AG04449 (cell line): ENCODE data around the gene HES3.

Experiments
- CTCF ChIA-PET: fragments of 350-600 bp; formaldehyde crosslinking; extraction: SDS; loops from one replicate; lab custom pipeline; 2021; ENCODE audit warnings: antibody characterized with exemption; lab: Yijun Ruan, JAX
- POLR2A ChIA-PET: fragments of 400-600, 350-600 bp; formaldehyde crosslinking; extraction: SDS; loops from one replicate; lab custom pipeline; 2020; ENCODE audit warnings: antibody characterized with exemption, inconsistent platforms; lab: Yijun Ruan, JAX
- DNase-seq: peaks from one replicate; pipeline ENCODE4 v3.0.0-alpha.2; 2010; ENCODE audit warnings: low read depth, low spot score
- H3K4me3 ChIP-seq: 2 replicates; pipeline ENCODE4 v1.5.1; 2011; ENCODE audit warnings: low read depth, mild to moderate bottlenecking, control low read depth, low read length
- TF ChIP-seq, protein P1 (sequence below): IDR thresholded peaks from one replicate; pipeline ENCODE4 v1.5.1; 2011; ENCODE audit warnings: mild to moderate bottlenecking, moderate library complexity, low read length, control low read depth, inconsistent platforms; ENCODE audit not compliant: insufficient read depth; ENCODE audit errors: missing control alignments

The HES3 gene

GRCh38 chr1:6278263-6278662 lies 34.3 kb downstream of the HES3 start:
- ChIA-PET CTCF (interaction anchor here (9.9 kb wide), 1 partner anchor 31 kb away, joined by 54 read pairs; no protein-coding TSS in a partner anchor), POLR2A (no interaction called here)
- H3K4me3 ChIP-seq: no peak overlapping the region
- no peak for DNase-seq
- TF ChIP-seq, protein P1, sequence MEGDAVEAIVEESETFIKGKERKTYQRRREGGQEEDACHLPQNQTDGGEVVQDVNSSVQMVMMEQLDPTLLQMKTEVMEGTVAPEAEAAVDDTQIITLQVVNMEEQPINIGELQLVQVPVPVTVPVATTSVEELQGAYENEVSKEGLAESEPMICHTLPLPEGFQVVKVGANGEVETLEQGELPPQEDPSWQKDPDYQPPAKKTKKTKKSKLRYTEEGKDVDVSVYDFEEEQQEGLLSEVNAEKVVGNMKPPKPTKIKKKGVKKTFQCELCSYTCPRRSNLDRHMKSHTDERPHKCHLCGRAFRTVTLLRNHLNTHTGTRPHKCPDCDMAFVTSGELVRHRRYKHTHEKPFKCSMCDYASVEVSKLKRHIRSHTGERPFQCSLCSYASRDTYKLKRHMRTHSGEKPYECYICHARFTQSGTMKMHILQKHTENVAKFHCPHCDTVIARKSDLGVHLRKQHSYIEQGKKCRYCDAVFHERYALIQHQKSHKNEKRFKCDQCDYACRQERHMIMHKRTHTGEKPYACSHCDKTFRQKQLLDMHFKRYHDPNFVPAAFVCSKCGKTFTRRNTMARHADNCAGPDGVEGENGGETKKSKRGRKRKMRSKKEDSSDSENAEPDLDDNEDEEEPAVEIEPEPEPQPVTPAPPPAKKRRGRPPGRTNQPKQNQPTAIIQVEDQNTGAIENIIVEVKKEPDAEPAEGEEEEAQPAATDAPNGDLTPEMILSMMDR: no peak

DNA sequence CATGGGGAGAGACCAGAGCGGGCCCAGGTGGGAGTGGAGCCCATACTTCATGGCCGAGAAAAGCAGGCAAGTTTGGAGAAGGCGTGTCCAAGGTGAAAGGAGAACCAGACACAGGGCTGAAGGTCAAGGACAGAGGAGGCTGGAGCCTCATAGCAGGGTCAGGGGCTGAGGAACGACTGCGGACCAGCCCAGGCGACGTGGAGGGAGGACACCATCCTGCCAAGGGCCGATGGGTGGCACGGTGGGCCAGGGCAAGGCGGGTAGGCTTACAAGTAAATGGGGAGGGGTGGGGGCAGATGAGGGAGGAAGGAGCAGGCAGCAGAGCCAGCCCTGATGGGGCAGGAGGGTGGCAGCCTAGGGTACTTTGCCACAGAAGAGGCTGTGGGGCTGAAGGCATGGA lies 35.1 kb downstream of the HES3 start:
- no peak overlapping the region for H3K4me3 ChIP-seq
- ChIA-PET POLR2A (no interaction called here), CTCF (interaction anchor here (9.9 kb wide), 1 partner anchor 32 kb away, joined by 54 read pairs; no protein-coding TSS in a partner anchor)
- no peak for DNase-seq
- TF ChIP-seq, protein P1: no peak

- POLR2A ChIA-PET: no interaction called here
- DNase-seq: no peak
- H3K4me3 ChIP-seq: no peak overlapping the region
- CTCF ChIA-PET: interaction anchor here (0.6 to 9.9 kb wide), 7 partner anchors 9 to 167 kb away, joined by 3 to 54 read pairs (median 3); partner anchors contain the start of gene GPR153
- TF ChIP-seq, protein P1: no peak
These were observed 35.8 kb downstream of the HES3 start for GRCh38 chr1:6279613-6280383.

DNA sequence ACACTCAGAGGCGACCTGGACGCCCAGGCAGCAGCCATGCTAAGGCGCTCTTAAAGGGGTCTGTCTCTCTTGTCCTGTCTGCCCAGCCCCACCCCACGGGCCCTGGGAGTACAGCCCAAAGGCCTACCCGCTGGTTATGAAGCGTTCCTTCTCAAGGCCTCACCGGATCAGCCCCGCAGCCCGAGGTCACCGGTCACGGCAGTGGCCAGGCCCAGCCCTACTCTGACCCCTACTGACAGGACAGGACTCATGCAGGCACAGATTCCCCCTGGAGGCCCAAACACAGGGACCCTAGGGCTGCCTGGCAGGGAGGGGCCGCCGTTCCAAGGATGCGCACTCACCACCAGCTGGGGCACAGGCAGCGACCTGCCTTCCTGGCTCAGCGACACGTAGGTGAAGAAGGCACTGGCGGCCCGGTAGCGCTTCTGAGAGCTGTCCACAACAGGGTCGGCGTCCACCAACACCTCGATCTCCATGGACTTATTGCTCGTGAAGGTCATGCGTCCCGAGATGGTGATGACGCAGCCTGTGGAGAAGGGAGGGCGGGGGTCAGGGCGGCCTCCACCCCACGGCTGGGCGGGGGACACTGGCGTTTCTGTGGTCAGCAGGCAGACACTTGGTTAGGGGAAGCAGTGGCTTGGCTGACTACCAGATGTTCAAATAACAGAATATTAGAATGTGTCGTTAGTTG lies 36.9 kb downstream of the HES3 start:
- DNase-seq: no peak
- ChIA-PET CTCF (interaction anchor here (0.7 to 9.9 kb wide), 4 partner anchors 17 to 168 kb away, joined by 3 to 54 read pairs (median 4); no protein-coding TSS in a partner anchor), POLR2A (no interaction called here)
- TF ChIP-seq, protein P1: peak; percentile 46
- no peak overlapping the region for H3K4me3 ChIP-seq

- no peak for DNase-seq
- TF ChIP-seq, protein P1: no peak
- no peak overlapping the region for H3K4me3 ChIP-seq
- POLR2A ChIA-PET: no interaction called here
- CTCF ChIA-PET: interaction anchor here (1.6 to 9.9 kb wide), 2 partner anchors 30 to 34 kb away, joined by 4 to 54 read pairs; no protein-coding TSS in a partner anchor
These were observed 37.8 kb downstream of the HES3 start for GRCh38 chr1:6281511-6282402.
